NB4 (cell line): ENCODE measurements around the gene DGCR2.

ENCODE experiments used
- DNase-seq: peaks from one replicate; pipeline ENCODE4 v3.0.0; 2010; ENCODE audit warnings: low read depth
- H3K4me3 ChIP-seq: one replicate; pipeline ENCODE4 v1.5.1; 2011; ENCODE audit warnings: mild to moderate bottlenecking, low read depth, low read length, moderate library complexity
- MYC ChIP-seq: IDR thresholded peaks from 2 replicates; pipeline ENCODE4 v1.6.1; 2011; ENCODE audit warnings: low read depth, low read length
- POLR2A ChIP-seq: IDR thresholded peaks from 2 replicates; pipeline ENCODE4 v1.6.1; 2011; ENCODE audit warnings: mild to moderate bottlenecking; ENCODE audit not compliant: insufficient read length; ENCODE audit errors: extremely low read depth
- TF ChIP-seq, protein P1 (sequence below): IDR thresholded peaks from 2 replicates; pipeline ENCODE4 v1.6.1; 2011; ENCODE audit warnings: low read depth, low read length
- TF ChIP-seq, protein P2 (sequence below): IDR thresholded peaks from one replicate; pipeline ENCODE4 v1.5.1; 2012; ENCODE audit warnings: low read depth, low read length

The DGCR2 gene

GRCh38 chr22:19022755-19023154 lies 99.5 kb downstream of the DGCR2 start:
- no peak for DNase-seq
- TF ChIP-seq, protein P1, sequence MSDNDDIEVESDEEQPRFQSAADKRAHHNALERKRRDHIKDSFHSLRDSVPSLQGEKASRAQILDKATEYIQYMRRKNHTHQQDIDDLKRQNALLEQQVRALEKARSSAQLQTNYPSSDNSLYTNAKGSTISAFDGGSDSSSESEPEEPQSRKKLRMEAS = no peak
- TF ChIP-seq POLR2A (no peak), MYC (no peak)
- TF ChIP-seq, protein P2, sequence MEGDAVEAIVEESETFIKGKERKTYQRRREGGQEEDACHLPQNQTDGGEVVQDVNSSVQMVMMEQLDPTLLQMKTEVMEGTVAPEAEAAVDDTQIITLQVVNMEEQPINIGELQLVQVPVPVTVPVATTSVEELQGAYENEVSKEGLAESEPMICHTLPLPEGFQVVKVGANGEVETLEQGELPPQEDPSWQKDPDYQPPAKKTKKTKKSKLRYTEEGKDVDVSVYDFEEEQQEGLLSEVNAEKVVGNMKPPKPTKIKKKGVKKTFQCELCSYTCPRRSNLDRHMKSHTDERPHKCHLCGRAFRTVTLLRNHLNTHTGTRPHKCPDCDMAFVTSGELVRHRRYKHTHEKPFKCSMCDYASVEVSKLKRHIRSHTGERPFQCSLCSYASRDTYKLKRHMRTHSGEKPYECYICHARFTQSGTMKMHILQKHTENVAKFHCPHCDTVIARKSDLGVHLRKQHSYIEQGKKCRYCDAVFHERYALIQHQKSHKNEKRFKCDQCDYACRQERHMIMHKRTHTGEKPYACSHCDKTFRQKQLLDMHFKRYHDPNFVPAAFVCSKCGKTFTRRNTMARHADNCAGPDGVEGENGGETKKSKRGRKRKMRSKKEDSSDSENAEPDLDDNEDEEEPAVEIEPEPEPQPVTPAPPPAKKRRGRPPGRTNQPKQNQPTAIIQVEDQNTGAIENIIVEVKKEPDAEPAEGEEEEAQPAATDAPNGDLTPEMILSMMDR = no peak

GRCh38 chr22:19019679-19020032 lies 102.6 kb downstream of the DGCR2 start:
- no peak for DNase-seq
- TF ChIP-seq, protein P2 = no peak
- no peak for TF ChIP-seq MYC
- no peak for TF ChIP-seq POLR2A
- TF ChIP-seq, protein P1 = no peak

More at GRCh38 chr22:19022755-19023154, 99.5 kb downstream of the DGCR2 start:
- H3K4me3 ChIP-seq = no peak overlapping the region

DNA sequence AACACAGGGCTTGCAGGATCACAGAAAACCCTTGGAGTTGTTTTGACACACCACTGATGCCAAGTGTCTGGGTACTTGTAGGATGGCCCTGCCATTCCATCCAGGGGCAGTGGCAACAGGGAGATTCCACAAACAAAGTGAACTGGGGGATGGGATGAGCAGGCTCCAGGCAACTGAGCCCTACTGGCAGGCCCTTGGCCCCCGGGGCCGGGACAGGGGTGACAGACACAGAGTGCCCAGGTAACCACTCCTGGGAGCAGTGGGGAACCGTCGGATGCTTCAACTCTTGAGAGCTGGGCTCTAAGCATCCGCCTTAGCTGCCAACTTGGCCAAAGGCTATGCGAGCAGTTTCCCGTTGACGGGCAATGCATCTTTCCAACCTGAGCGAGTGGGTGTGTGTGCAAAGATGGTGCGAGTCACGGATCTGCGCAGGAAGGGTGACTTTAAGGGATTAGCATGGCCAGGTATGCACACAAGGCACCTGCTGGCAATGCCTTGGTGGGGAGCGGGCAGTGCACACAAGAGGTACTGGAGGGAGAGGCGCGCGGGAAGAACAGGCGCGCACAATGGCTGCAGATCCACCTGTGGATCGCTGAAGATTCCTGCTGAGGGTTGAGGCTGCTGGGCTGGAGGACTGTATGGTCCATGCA lies 103.1 kb downstream of the DGCR2 start:
- no peak for DNase-seq
- TF ChIP-seq MYC (no peak), POLR2A (no peak)
- TF ChIP-seq, protein P1 = no peak
- TF ChIP-seq, protein P2 = no peak
- no peak overlapping the region for H3K4me3 ChIP-seq

More at GRCh38 chr22:19019679-19020032, 102.6 kb downstream of the DGCR2 start:
- H3K4me3 ChIP-seq = no peak overlapping the region

GRCh38 chr22:19018256-19018655 lies 104.0 kb downstream of the DGCR2 start:
- no peak for TF ChIP-seq POLR2A
- TF ChIP-seq, protein P2 = no peak
- TF ChIP-seq MYC = no peak
- TF ChIP-seq, protein P1 = no peak
- H3K4me3 ChIP-seq = no peak overlapping the region
- DNase-seq = no peak

DNA sequence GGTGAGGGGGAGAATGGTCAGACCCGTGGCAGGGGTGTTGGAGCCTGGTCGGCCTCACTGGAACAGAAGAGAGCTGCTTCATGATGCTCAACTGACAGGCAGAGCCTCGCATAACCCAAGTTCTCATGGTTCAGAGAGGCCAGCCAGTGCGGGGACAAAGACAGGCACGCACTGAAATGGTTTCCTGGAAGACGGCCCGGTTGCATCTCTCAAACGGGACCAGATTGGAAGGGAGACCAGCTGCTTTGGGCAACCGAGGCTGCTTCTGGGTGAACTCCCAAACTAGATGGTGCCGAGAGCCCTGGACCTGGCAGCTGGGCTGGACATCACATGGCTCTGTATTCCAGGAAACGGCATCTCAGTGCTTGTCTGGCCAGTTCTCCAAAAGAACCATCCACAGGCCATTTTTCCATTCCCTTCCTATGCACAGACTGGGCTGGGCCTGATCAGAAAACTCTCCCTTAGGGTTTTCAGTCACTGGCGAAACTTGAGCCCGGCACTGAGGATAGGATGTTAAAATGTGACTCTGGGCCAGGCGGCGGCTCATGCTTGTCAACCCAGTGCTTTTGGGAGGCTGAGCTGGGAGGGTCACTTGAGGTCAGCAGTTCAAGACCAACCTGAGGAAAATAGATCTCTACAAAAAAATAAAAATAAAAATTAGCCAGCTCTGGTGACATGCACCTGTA lies 106.0 kb downstream of the DGCR2 start:
- DNase-seq = no peak
- H3K4me3 ChIP-seq = no peak overlapping the region
- TF ChIP-seq, protein P1 = no peak
- TF ChIP-seq MYC = no peak
- TF ChIP-seq, protein P2 = no peak
- TF ChIP-seq POLR2A = no peak
